ENCODE data around the gene HHATL. TPM values are rescaled to one million over a fixed set of nuclear protein-coding genes. Genes with fewer than 3 reads are reported as not detected.

The HHATL gene
- total and polyA plus RNA-seq, 4 donors = 0.17 TPM; not detected in 3

GRCh38 chr3:42667523-42668412, 34.8 kb downstream of the HHATL start:
- Histone ChIP-seq H3K4me1 (ENCODE audit: control insufficient read depth in 4 of 4, insufficient read depth in 4 of 4, low read length in 3 of 4) (no peaks in the 10 kb centered on the region), H3K9ac (ENCODE audit: low read depth in 1 of 2, low read length in 2 of 2) (no peak overlapping the region), H3K27me3 (ENCODE audit: control insufficient read depth in 4 of 4, insufficient read depth in 4 of 4, low read length in 3 of 4) (no peaks in the 10 kb centered on the region), H3K27ac (ENCODE audit: low read depth in 1 of 2, low read length in 2 of 2) (no peak overlapping the region), H3K36me3 (ENCODE audit: control insufficient read depth in 4 of 4, insufficient read depth in 3 of 4, low read depth in 1 of 4, low read length in 3 of 4) (no peaks in the 10 kb centered on the region), H3K4me3 (ENCODE audit: low read depth in 1 of 3, low read length in 3 of 3) (no peak overlapping the region), H3K9me3 (ENCODE audit: control insufficient read depth in 4 of 4, low read length in 3 of 4) (peaks cover 0 to 3% (median 0%) of the 10 kb centered on the region in 4 donors)
- no peak for DNase-seq (ENCODE audit: low spot score)
- no peak for TF ChIP-seq YY1 (IDR thresholded peaks at IDR 0.05)
- TF ChIP-seq FOXA1 (IDR thresholded peaks at IDR 0.05) = no peak
- TF ChIP-seq EGR1 (IDR thresholded peaks at IDR 0.05; ENCODE audit: low read depth in 2 of 2) = no peak
- no peak for TF ChIP-seq JUND (IDR thresholded peaks at IDR 0.05)
- no peak for TF ChIP-seq REST (IDR thresholded peaks at IDR 0.05)
- TF ChIP-seq, protein P1, sequence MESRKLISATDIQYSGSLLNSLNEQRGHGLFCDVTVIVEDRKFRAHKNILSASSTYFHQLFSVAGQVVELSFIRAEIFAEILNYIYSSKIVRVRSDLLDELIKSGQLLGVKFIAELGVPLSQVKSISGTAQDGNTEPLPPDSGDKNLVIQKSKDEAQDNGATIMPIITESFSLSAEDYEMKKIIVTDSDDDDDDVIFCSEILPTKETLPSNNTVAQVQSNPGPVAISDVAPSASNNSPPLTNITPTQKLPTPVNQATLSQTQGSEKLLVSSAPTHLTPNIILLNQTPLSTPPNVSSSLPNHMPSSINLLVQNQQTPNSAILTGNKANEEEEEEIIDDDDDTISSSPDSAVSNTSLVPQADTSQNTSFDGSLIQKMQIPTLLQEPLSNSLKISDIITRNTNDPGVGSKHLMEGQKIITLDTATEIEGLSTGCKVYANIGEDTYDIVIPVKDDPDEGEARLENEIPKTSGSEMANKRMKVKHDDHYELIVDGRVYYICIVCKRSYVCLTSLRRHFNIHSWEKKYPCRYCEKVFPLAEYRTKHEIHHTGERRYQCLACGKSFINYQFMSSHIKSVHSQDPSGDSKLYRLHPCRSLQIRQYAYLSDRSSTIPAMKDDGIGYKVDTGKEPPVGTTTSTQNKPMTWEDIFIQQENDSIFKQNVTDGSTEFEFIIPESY (IDR thresholded peaks at IDR 0.05) = no peak
- no peak for TF ChIP-seq RXRA (IDR thresholded peaks at IDR 0.05)
- TF ChIP-seq TAF1 (conservative IDR thresholded peaks at IDR 0.05) = no peak
- TF ChIP-seq RAD21 (IDR thresholded peaks at IDR 0.05) = no peak
- TF ChIP-seq SP1 (IDR thresholded peaks at IDR 0.05) = no peak
- TF ChIP-seq HNF4G (IDR thresholded peaks at IDR 0.05) = no peak
- no peak for TF ChIP-seq CTCF (IDR thresholded peaks at IDR 0.05; ENCODE audit: low read depth, low read length, missing input control)
- no peak for TF ChIP-seq NR2F2 (IDR thresholded peaks at IDR 0.05)
- no peak for TF ChIP-seq GABPA (IDR thresholded peaks at IDR 0.05 in 1 of 2, conservative IDR thresholded peaks at IDR 0.05 in 1 of 2)
- TF ChIP-seq MAX (IDR thresholded peaks at IDR 0.05) = no peak
- TF ChIP-seq ATF3 (IDR thresholded peaks at IDR 0.05) = no peak
- no peak for TF ChIP-seq HNF4A (conservative IDR thresholded peaks at IDR 0.05)
- 60% methylated on average over 8 of the region's 8 CpGs for whole genome bisulfite sequencing

Data from liver (tissue), 9 donors.